Cardiac muscle cell (in vitro differentiated cells and primary cell): ENCODE results near the gene MLLT10. TPM values are rescaled to one million over a fixed set of nuclear protein-coding genes. Genes with fewer than 3 reads are reported as not detected.
A peak's percentile ranks its signal among the peaks of the same experiment; 100 is the strongest.

ENCODE experiments used
- DNase-seq, 2 donors: peaks; one replicate each; pipeline versions ENCODE4 v3.0.0 to v3.0.0-alpha.2; 2010 to 2017; ENCODE audit warnings: low read depth in 1 of 2, low spot score in 1 of 2
- H3K27ac ChIP-seq: fragments of 200-600 bp; sonication (generic); 2 replicates; pipeline ENCODE4 v1.5.1; 2016
- H3K27me3 ChIP-seq: fragments of 200-600 bp; sonication (generic); 2 replicates; pipeline ENCODE4 v1.6.0; 2016; ENCODE audit warnings: control low read depth
- H3K36me3 ChIP-seq: fragments of 200-600 bp; sonication (generic); 2 replicates; pipeline ENCODE4 v1.5.1; 2016; ENCODE audit warnings: control low read depth
- H3K4me1 ChIP-seq: fragments of 200-600 bp; sonication (generic); 2 replicates; pipeline ENCODE4 v1.8.1; 2017; ENCODE audit warnings: low read depth, mild to moderate bottlenecking, mixed run types
- H3K4me3 ChIP-seq: fragments of 200-600 bp; sonication (generic); 2 replicates; pipeline ENCODE4 v1.5.1; 2016; ENCODE audit warnings: mild to moderate bottlenecking
- H3K9me3 ChIP-seq: fragments of 200-600 bp; sonication (generic); 2 replicates; pipeline ENCODE4 v1.5.1; 2017; ENCODE audit warnings: low read depth, mild to moderate bottlenecking, control low read depth
- CTCF ChIP-seq: IDR thresholded peaks from 2 replicates; pipeline ENCODE4 v1.5.1; 2012; ENCODE audit warnings: low read depth, mild to moderate bottlenecking, low read length
- polyA plus RNA-seq: library from polyadenylated mRNA; unstranded; fragments of >200 nt; fragmentation: Nextera tagmentation; extraction: Ambion mirVana; gene quantifications from 2 replicates; pipeline ENCODE4 v1.2.1, GENCODE V29; 2016
- total RNA-seq: library from RNA; depleted of rRNA; stranded (reverse); fragments of >200 nt; gene quantifications from 2 replicates; pipeline ENCODE4 v1.2.3, GENCODE V29; 2016

Gene MLLT10
- total and polyA plus RNA-seq, 2 experiments from 2014 or later, result 38.4 to 40.6 TPM

- peaks cover 6% of the 10 kb centered on the region for H3K4me1 ChIP-seq
- H3K27ac ChIP-seq, result peak overlapping the region; percentile 60
- H3K4me3 ChIP-seq, result no peak overlapping the region
- DNase-seq, result no peak
- TF ChIP-seq CTCF, result no peak
- H3K27me3 ChIP-seq, result no peaks in the 10 kb centered on the region
- H3K36me3 ChIP-seq, result no peaks in the 10 kb centered on the region
- H3K9me3 ChIP-seq, result no peaks in the 10 kb centered on the region
Observed at GRCh38 chr10:21637795-21638194, 103.8 kb downstream of the MLLT10 start.

- H3K27ac ChIP-seq, result peak overlapping the region; percentile 67
- no peaks in the 10 kb centered on the region for H3K36me3 ChIP-seq
- no peak for TF ChIP-seq CTCF
- H3K9me3 ChIP-seq, result no peaks in the 10 kb centered on the region
- H3K4me1 ChIP-seq, result peaks cover 6% of the 10 kb centered on the region
- no peak overlapping the region for H3K4me3 ChIP-seq
- no peak for DNase-seq
- no peaks in the 10 kb centered on the region for H3K27me3 ChIP-seq
Observed at GRCh38 chr10:21638681-21639080, 104.6 kb downstream of the MLLT10 start.

GRCh38 chr10:21648040-21648439 is 114.0 kb downstream of the MLLT10 start:
- DNase-seq, result no peak
- Histone ChIP-seq H3K36me3 (no peaks in the 10 kb centered on the region), H3K27me3 (no peaks in the 10 kb centered on the region), H3K4me3 (no peak overlapping the region), H3K27ac (no peak overlapping the region), H3K9me3 (no peaks in the 10 kb centered on the region), H3K4me1 (no peaks in the 10 kb centered on the region)
- TF ChIP-seq CTCF, result no peak

- TF ChIP-seq CTCF, result no peak
- Histone ChIP-seq H3K36me3 (no peaks in the 10 kb centered on the region), H3K27me3 (no peaks in the 10 kb centered on the region), H3K9me3 (no peaks in the 10 kb centered on the region), H3K4me3 (no peak overlapping the region), H3K4me1 (peaks cover 6% of the 10 kb centered on the region), H3K27ac (no peak overlapping the region)
- no peak for DNase-seq
Observed at GRCh38 chr10:21649454-21649872, 115.4 kb downstream of the MLLT10 start.

- no peak for TF ChIP-seq CTCF
- no peak for DNase-seq
- H3K36me3 ChIP-seq, result no peaks in the 10 kb centered on the region
- no peaks in the 10 kb centered on the region for H3K27me3 ChIP-seq
- H3K9me3 ChIP-seq, result no peaks in the 10 kb centered on the region
- H3K4me1 ChIP-seq, result peaks cover 6% of the 10 kb centered on the region
- no peak overlapping the region for H3K27ac ChIP-seq
- no peak overlapping the region for H3K4me3 ChIP-seq
Observed at GRCh38 chr10:21650353-21650752, 116.3 kb downstream of the MLLT10 start.

- Histone ChIP-seq H3K4me1 (peaks cover 6% of the 10 kb centered on the region), H3K27ac (peak overlapping the region; percentile 26), H3K36me3 (no peaks in the 10 kb centered on the region), H3K27me3 (no peaks in the 10 kb centered on the region), H3K9me3 (no peaks in the 10 kb centered on the region), H3K4me3 (no peak overlapping the region)
- TF ChIP-seq CTCF, result no peak
- DNase-seq, result no peak
Observed at GRCh38 chr10:21655236-21655635, 121.2 kb downstream of the MLLT10 start.
